Subcutaneous abdominal adipose tissue (tissue), 5 donors: Measurements from ENCODE around the gene THNSL1.

ENCODE experiments used
- H3K27ac ChIP-seq: one replicate; pipeline ENCODE4 v1.7.0; 2013; ENCODE audit warnings: low read depth, mild to moderate bottlenecking, inconsistent platforms, low read length, moderate library complexity
- H3K27me3 ChIP-seq, 5 donors: one replicate each; pipeline ENCODE4 v1.7.0; 2013; ENCODE audit warnings: low read length in 5 of 5, inconsistent platforms in 1 of 5; ENCODE audit not compliant: control insufficient read depth in 5 of 5, insufficient read depth in 4 of 5
- H3K36me3 ChIP-seq, 5 donors: one replicate each; pipeline ENCODE4 v1.7.0; 2013; ENCODE audit warnings: low read length in 5 of 5; ENCODE audit not compliant: control insufficient read depth in 5 of 5, insufficient read depth in 5 of 5
- H3K4me1 ChIP-seq, 5 donors: one replicate each; pipeline ENCODE4 v1.7.0; 2013; ENCODE audit warnings: low read length in 5 of 5, mild to moderate bottlenecking in 3 of 5, moderate library complexity in 1 of 5; ENCODE audit not compliant: control insufficient read depth in 5 of 5, insufficient read depth in 5 of 5
- H3K4me3 ChIP-seq, 5 donors: one replicate each; pipeline ENCODE4 v1.7.0; 2013; ENCODE audit warnings: low read length in 5 of 5, low read depth in 1 of 5
- H3K9ac ChIP-seq, 5 donors: one replicate each; pipeline ENCODE4 v1.7.0; 2013; ENCODE audit warnings: low read length in 5 of 5, mild to moderate bottlenecking in 4 of 5, moderate library complexity in 3 of 5
- H3K9me3 ChIP-seq, 5 donors: one replicate each; pipeline ENCODE4 v1.7.0; 2013; ENCODE audit warnings: low read length in 5 of 5; ENCODE audit not compliant: control insufficient read depth in 5 of 5
- donor health status: healthy.
- donor health status: healthy.
- donor health status: healthy.
- donor health status: healthy.
- donor health status: healthy.

THNSL1 gene

DNA sequence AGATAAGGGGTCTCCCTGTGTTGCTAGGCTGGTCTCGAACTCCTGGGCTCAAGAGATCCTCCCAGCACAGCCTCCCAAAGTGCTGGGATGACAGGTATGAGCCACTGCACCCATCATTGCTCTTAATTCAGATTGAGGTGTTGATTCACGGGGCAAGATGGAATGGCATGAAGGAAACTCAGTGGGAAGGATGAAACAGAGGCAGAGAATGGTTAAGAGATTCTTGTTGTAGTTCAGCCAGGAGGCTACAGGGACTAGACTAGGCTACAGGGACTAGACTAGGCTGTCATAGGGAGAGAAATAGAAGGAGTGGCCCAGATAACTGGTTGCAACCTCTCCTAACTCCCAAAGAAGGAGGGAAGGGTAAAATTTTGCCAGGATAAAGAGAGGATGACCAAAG, 48.0 kb downstream of the THNSL1 start:
- H3K9ac ChIP-seq = no peak overlapping the region

DNA sequence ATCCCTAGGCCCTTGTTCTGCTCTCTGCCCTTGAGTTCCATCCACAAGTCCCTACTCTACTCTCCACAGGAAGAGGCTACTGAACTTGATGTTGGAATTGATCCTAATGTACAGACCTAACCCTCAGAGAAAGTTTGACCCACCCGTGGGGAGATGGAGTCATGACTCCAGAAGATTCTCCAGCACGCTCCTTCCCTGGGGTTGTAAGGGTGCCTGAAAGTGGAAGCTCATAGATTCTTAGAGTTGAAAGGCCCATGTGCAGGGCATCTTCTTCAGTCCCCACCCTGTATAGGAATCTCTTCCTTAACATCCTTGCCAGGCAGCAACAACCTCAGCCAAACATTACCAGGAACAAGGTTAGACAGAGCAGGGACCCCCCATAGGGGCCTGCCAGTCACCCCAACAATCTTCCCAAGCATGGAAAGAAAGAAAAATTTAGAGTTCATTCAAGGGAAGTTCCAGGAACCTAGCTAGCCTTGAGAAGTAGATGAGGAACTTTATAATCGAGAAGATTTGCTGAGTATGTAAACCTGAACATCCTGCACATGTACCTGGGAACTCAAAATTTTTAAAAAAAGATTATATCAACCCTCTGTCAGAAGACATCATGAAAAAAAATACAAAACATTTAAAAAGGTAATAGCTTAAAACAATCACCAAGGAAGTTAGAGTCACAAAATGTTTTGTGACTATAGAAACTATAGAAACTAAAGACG, 49.5 kb downstream of the THNSL1 start:
- Histone ChIP-seq H3K9me3 (no peaks in the 10 kb centered on the region), H3K4me3 (no peak overlapping the region), H3K27ac (no peak overlapping the region), H3K4me1 (peaks cover 0 to 8% (median 0%) of the 10 kb centered on the region in 5 donors), H3K36me3 (no peaks in the 10 kb centered on the region), H3K9ac (no peak overlapping the region), H3K27me3 (peaks cover 0 to 2% (median 0%) of the 10 kb centered on the region in 5 donors)

More for the DNA sequence above, 48.0 kb downstream of the THNSL1 start:
- H3K4me1 ChIP-seq = peaks cover 0 to 8% (median 0%) of the 10 kb centered on the region in 5 donors
- H3K4me3 ChIP-seq = no peak overlapping the region
- no peak overlapping the region for H3K27ac ChIP-seq
- peaks cover 0 to 2% (median 0%) of the 10 kb centered on the region in 5 donors for H3K27me3 ChIP-seq
- H3K9me3 ChIP-seq = no peaks in the 10 kb centered on the region
- no peaks in the 10 kb centered on the region for H3K36me3 ChIP-seq

DNA sequence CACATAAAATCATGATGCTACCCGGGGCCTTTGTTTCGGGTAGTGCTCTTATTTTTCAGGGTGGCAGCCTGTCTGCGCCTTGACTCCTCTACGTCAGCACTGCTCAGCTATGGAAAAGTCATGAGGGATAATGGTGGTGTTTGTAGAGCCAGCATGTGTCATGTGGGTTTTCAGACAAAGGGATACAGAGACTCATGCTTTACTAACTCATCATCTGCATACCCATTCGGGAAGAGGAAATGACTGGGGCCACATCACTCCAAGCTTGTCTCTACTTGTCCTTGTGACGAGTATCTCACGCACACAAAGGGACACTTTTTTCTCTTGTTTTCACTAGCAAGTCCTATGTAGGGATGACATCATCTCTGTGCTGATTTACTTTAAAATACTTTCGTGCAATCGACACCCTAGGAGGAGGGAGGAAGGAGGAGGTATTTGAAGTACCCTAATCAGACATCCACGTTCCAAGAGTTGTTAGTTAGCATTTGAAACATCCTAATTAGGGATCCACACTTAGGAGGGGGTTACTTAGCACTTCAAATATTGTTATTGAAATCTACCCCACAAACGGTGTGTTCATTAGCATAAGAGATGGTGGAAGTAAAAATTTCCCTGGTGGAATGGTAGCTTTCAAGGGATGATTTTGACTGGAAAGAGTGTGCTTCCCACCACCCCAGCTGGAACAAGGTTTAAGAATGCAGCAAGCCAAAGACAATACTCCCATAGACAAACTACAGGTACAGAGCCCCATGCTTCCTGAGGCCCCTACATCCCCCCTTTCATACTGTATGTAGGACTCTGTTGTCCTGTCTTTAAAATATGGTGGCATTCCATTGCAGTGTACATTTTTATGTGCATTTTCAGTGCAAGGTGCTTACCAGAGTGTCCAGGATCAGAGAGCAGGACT, 52.0 kb downstream of the THNSL1 start:
- Histone ChIP-seq H3K9me3 (no peaks in the 10 kb centered on the region), H3K4me3 (no peak overlapping the region)

GRCh38 chr10:25071227-25071626, 54.8 kb downstream of the THNSL1 start:
- Histone ChIP-seq H3K4me3 (no peak overlapping the region), H3K27ac (no peak overlapping the region), H3K27me3 (no peaks in the 10 kb centered on the region), H3K36me3 (no peaks in the 10 kb centered on the region), H3K4me1 (peaks cover 0 to 2% (median 0%) of the 10 kb centered on the region in 5 donors), H3K9ac (no peak overlapping the region), H3K9me3 (no peaks in the 10 kb centered on the region)

More for the DNA sequence above, 52.0 kb downstream of the THNSL1 start:
- no peaks in the 10 kb centered on the region for H3K36me3 ChIP-seq
- H3K4me1 ChIP-seq = peaks cover 0 to 2% (median 0%) of the 10 kb centered on the region in 5 donors
- no peaks in the 10 kb centered on the region for H3K27me3 ChIP-seq
- H3K27ac ChIP-seq = no peak overlapping the region
- H3K9ac ChIP-seq = no peak overlapping the region

DNA sequence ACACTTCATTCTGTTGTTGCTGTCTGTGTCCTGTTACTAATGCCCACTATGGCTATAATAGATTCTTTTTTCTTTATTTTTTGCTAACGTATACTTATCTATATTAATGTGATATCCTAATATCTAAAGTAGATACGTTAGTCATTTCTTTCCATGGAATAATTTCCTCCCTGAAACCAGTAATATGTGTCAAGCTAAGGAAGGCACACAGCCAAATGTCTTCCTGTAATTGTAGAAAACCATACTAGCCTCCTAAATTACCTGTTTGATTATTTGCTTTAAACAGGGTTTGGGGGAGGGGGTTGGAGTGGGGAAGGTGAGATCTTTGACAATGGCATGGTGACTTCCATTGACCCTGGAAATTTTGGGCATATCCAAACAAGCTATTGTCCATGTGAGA, 56.4 kb downstream of the THNSL1 start:
- peaks cover 0 to 2% (median 0%) of the 10 kb centered on the region in 5 donors for H3K4me1 ChIP-seq
- H3K27me3 ChIP-seq = no peaks in the 10 kb centered on the region
- H3K36me3 ChIP-seq = no peaks in the 10 kb centered on the region
- no peaks in the 10 kb centered on the region for H3K9me3 ChIP-seq
- H3K9ac ChIP-seq = no peak overlapping the region
- H3K27ac ChIP-seq = no peak overlapping the region
- no peak overlapping the region for H3K4me3 ChIP-seq

DNA sequence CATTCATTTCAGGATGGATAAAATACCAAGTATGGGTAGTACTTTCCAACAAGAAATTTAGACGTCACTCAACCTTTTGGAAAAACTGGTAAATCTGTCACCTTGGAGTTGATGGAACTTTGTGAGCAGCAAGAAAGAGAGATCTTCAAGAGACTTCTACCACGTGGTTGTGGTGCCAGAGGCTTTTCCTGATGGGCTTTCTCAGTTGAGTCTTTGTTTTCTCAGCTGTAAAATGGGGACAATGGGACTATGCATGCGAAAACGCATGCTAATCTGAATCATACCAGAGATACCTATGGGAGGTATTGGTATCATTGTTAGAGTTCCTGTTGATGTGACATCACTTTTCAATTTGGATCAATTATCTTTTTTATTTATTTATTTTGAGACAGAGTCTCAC, 59.4 kb downstream of the THNSL1 start:
- no peak overlapping the region for H3K27ac ChIP-seq
- no peaks in the 10 kb centered on the region for H3K36me3 ChIP-seq
- H3K9ac ChIP-seq = no peak overlapping the region
- H3K4me1 ChIP-seq = peaks cover 0 to 2% (median 0%) of the 10 kb centered on the region in 5 donors
- no peaks in the 10 kb centered on the region for H3K9me3 ChIP-seq
- H3K4me3 ChIP-seq = no peak overlapping the region
- no peaks in the 10 kb centered on the region for H3K27me3 ChIP-seq
